NCI-H748 treated with DMSO at 0.1 percent for 48 hours (cell line): ENCODE measurements around the gene KRT2.

Experiments
- DNase-seq: peaks from one replicate; lab custom pipeline; 2025; lab: John Stamatoyannopoulos, UW

KRT2 gene

DNA sequence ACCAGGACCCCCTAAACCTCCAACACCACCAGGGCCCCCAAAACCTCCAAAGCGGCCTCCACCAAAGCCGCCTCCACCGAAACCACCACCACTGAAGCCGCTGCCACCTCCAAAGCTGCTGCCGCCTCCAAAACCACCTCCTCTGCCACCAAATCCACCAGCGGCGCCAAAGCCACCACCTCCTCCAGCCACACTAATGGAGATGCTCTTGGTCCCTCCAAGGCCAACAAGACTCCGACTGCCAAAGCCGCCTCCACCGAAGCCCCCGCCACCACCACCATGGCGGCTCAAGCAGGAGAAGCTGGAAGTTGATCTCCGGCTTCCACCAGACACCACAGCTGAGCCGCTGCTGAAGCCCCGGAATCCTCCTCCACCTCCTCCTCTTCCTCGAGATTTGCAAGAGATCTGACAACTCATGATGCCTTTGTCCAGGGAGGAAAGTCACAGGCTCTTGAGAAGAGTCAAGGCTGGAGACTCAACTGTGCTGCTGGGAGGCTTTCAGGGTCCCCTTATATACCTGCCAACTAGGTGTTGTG is at the start of gene KRT2:
TSS of gene KRT2 (minus strand) at position 486 of the 536 bp plus-strand sequence. CDS start at position 417, 69 bp downstream.
- no peak for DNase-seq

GRCh38 chr12:52701281-52701680 is 49.3 kb upstream of the KRT2 start:
- no peak for DNase-seq

DNA sequence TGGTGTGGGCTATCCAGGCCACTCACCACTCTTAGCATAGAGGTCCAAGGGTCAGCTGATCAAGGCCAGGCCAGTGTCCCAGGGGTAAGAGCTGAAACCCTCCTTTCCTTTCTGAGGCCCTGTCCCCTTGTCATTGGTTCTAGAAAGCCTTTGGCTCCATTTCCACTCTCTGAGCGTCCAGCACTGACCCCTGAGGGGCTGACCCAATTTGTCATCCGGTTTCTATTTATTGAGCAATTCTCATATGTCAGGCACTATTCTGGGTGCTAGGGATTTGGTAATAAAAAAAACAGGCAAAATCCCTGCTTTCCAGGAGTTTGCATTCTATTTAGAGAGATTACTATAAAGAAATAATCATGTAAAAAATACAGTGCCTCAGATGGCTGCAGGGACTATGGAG is 47.9 kb upstream of the KRT2 start:
- DNase-seq = no peak

- no peak for DNase-seq
These were observed 47.4 kb upstream of the KRT2 start for GRCh38 chr12:52699373-52699772.

DNA sequence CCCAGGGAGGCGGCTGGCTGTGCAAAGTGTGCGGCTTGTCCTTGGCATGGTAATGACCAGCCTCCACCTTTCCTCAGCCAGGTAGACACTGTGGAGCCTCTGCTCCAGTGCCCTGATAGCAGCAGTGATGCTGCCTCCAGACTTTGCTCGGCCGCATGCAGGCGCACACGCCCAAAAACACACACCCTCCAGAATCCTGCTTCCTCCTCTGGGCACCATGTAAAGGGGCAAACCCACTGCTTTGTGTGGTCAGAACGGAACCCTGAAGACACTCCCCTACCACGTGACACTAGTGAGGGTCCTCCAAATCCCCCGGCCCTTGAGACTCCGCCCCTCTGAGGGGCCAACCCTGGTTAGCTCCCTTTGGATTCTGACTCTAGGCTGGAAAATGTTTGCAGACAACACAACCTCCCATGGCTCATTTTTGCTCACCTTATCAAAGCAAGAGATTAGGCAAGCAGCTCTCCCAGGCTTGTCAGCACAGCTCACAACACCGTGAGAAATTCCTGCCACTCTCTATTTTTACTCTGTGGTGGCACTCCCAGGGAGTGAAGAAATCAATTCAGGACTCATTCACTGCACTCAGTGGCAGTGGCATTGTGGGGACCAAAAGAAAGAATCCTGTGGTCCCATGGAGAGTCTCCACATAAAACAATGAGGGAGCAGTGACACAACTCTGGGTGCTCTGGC is 46.8 kb upstream of the KRT2 start:
- DNase-seq = no peak

GRCh38 chr12:52697058-52697582 is 45.1 kb upstream of the KRT2 start:
- no peak for DNase-seq

DNA sequence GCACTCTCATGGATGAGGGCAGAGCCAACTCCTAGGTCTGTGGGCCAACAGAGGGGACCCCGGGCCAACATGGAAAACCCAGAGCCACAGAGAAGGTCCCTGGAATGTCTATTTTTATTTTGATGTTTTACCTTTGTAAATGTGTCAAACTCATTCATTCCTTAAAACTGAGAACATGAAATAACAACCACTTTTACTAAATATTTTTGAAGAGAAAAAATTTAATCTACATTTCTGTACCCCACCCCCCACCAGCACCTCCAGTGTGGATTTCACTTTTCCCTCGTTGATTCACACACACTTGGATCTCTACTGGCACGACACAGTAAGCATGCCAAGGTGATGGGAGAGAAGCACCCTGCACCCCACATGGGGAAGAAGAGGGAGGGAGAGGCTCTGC is 44.6 kb upstream of the KRT2 start:
- DNase-seq = no peak

DNA sequence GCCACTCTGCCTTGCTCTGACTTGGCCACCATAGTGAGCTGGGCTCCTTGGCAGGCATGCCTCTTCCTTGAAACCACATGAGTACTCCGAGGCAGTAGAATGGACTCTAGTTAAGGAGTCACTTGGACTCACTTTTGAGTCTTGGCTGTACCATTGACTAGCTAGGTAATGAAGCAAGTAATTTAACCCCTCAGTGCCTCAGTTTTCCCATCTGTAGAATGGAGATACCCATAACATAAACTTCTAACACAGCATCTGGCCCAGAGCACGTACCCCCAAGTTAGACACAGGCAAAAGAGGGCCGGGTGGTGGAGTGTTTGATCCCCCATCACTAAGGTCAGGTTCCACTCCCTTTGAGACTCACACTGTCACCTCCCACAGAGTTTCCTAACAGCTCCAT is 43.0 kb upstream of the KRT2 start:
- no peak for DNase-seq

GRCh38 chr12:52694151-52694550 is 42.1 kb upstream of the KRT2 start:
- DNase-seq = no peak

- no peak for DNase-seq
These were observed 41.2 kb upstream of the KRT2 start for GRCh38 chr12:52693261-52693660.

GRCh38 chr12:52692254-52692653 is 40.2 kb upstream of the KRT2 start:
- no peak for DNase-seq

DNA sequence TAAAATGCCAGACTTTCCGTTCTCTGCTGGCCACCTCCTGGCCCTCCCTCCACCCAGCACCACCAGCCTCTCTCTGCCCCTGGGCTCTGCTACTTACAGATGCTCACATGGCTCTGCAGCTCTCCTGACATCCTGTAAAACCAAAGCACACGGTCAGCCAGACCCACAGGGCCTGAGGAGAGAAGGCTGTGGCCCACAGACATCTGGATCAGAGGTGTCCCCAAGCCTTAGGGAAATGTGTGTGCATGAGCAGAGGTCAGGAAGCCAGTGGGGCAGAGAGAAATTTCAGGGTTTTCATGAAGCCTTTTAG is 39.8 kb upstream of the KRT2 start:
- no peak for DNase-seq

- peak; percentile 37 for DNase-seq
These were observed 39.2 kb upstream of the KRT2 start for GRCh38 chr12:52691076-52691840.

GRCh38 chr12:52690351-52691075 is 38.5 kb upstream of the KRT2 start:
- DNase-seq = no peak

DNA sequence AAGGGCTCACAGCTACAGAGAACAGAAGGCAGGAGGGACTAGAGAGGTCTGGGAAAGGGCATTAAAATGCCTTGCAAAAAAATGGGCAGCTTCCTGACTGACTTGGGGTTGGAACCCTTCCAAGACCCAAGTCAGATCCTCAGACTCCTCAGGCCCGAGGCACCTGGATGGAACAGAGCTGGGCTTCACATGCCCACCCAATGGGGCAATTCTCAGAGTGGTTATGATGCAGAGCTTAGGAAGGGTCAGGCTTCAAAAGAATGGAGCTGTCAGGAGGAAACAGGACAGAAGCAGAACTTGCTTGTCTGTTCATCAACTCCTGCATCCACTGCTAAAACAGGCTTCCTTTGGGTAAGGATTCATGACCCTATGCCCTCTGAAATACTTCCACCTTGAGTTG is 37.9 kb upstream of the KRT2 start:
- DNase-seq = no peak

GRCh38 chr12:52689239-52689638 is 37.2 kb upstream of the KRT2 start:
- DNase-seq = no peak

DNA sequence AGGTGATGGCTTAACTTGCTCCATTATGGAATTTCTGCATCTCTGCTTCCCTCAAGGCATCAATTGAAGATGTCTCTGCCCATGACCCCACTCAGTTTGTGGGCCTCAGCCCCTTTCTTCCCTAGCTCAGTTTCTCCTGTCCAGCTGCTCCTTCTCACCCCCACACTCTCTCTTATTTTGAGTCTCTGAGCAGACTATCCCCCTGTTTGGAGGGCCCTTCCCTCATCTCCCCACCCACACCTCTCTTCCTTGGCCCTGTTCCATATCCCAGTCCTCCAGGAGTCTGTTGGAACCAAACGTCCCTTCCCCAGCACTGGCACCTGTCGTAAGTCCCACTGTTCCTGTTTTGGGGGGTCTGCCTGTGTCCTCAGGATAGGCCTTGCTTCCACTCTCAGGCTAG is 36.5 kb upstream of the KRT2 start:
- no peak for DNase-seq

- no peak for DNase-seq
These were observed 35.7 kb upstream of the KRT2 start for GRCh38 chr12:52687497-52688385.

- no peak for DNase-seq
These were observed 34.9 kb upstream of the KRT2 start for GRCh38 chr12:52686756-52687487.

DNA sequence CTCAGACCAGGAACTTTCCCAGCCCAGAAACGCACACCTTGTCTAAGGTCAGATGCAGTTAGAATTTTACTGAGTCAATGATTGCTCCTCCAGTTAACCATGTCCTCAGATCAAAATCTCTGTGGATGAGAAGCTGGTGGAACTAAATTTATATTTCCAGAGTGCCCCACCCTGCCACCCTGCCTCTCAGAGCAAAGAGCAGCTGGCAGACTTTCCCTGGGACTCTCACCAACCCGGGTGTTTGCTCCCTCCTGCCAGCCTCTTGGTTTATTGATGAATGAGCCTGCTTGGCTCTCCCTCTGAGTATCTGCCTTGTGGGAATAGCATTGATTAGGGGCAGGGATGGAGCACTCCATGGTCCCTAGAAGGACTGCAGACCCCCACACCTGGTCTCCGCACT is 34.1 kb upstream of the KRT2 start:
- DNase-seq = no peak

DNA sequence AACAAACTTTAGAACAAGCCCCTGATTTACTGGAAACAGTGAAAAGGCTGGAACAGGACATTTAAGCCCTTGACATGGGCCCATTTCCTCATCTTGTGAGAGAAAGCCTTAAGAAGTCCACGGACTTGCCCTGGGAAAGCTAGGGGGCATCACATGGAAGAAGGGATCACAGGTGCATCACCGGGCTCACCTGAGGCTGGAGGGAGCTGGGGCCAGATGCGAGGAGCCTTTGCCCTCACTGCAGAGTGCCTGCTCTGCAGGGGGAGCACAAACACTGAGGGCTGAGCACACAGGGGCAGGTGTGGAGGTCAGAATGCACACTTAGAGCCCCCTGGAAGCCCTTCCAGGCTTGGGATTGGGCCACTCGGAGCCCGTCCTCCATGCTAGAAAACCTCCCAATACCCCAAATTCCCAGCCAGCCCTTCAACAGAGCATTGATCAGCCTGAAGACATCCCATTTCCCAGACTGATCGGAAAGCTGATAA is 33.4 kb upstream of the KRT2 start:
- DNase-seq = no peak
